K562 (cell line): ENCODE results near the gene GAB2. TPM values are rescaled to one million over a fixed set of nuclear protein-coding genes. Genes with fewer than 3 reads are reported as not detected.
A peak's percentile ranks its signal among the peaks of the same experiment; 100 is the strongest.

ENCODE experiments used
- ATAC-seq: fragments of 200-7000 bp; cut with Tn5 transposase; 3 replicates; pipeline ENCODE4 v1.9.1; 2020; ENCODE audit warnings: moderate library complexity
- BruUV-seq: library from RNA; stranded (reverse); fragments of 400-500 nt; replicated peaks from 2 replicates; lab custom pipeline; 2021; lab: Mats Ljungman, UMichigan
- CTCF ChIA-PET: fragments of 300-600 bp; formaldehyde crosslinking; extraction: SDS; loops from one replicate; lab custom pipeline; 2021; ENCODE audit warnings: low intra/inter-chr PET ratio; lab: Yijun Ruan, JAX
- POLR2A ChIA-PET: fragments of 300-600, 350-650 bp; sonication (Branson Sonifier 250); formaldehyde crosslinking; extraction: SDS; loops from one replicate; lab custom pipeline; 2021; ENCODE audit warnings: antibody characterized with exemption, inconsistent platforms; lab: Yijun Ruan, JAX
- DNase-seq, 4 experiments: peaks; one replicate each; pipeline versions ENCODE4 v3.0.0 to v3.0.0-alpha.2; 2011 to 2018; ENCODE audit warnings: low spot score in 3 of 4, mixed read lengths in 3 of 4; ENCODE audit errors: extremely low read depth in 1 of 4
- FAIRE-seq: peaks from 2 replicates; lab custom pipeline; 2011; peaks lifted over from hg19 to GRCh38; lab: Jason Lieb, UNC
- H2AFZ ChIP-seq: 2 replicates; pipeline ENCODE4 v1.6.0; 2011; ENCODE audit warnings: low read depth, low read length, control low read depth, inconsistent platforms
- H3K27ac ChIP-seq: fragments of 200-600 bp; 3 replicates; pipeline ENCODE4 v1.8.0; 2011; ENCODE audit warnings: low read depth, mild to moderate bottlenecking, control low read depth, inconsistent platforms, low read length, moderate library complexity, mixed read lengths; ENCODE audit errors: extremely low read depth
- H3K27me3 ChIP-seq, 2 experiments: fragments of 300-600 bp in 1 of 2; 2 replicates in 1 of 2; 3 replicates in 1 of 2; pipeline versions ENCODE4 v1.6.0 to v1.8.0; 2011; ENCODE audit warnings: inconsistent platforms in 2 of 2, low read length in 2 of 2, mild to moderate bottlenecking in 1 of 2, mixed read lengths in 1 of 2, moderate library complexity in 1 of 2; ENCODE audit not compliant: control insufficient read depth in 2 of 2, insufficient read depth in 2 of 2
- H3K36me3 ChIP-seq: fragments of 300-600 bp; 3 replicates; pipeline ENCODE4 v1.8.0; 2011; ENCODE audit warnings: mild to moderate bottlenecking, low read length, inconsistent platforms; ENCODE audit not compliant: control insufficient read depth, insufficient read depth
- H3K4me1 ChIP-seq, 2 experiments: fragments of 200-600 bp in 1 of 2; replicated peaks in 1 of 2; 2 replicates in 1 of 2; 3 replicates in 1 of 2; pipeline versions ENCODE4 v1.5.1 to v1.8.0; 2011; ENCODE audit warnings: inconsistent platforms in 2 of 2, low read length in 2 of 2, mild to moderate bottlenecking in 1 of 2, mixed read lengths in 1 of 2, moderate library complexity in 1 of 2; ENCODE audit not compliant: control insufficient read depth in 2 of 2, insufficient read depth in 2 of 2
- H3K4me2 ChIP-seq: 2 replicates; pipeline ENCODE4 v1.6.1; 2011; ENCODE audit warnings: low read length, control low read depth, inconsistent platforms, mixed read lengths; ENCODE audit not compliant: insufficient read depth
- H3K4me3 ChIP-seq: fragments of 200-600 bp; sonication (generic), shearing (Covaris generic); 2 replicates; pipeline ENCODE4 v1.5.1; 2016; ENCODE audit warnings: control low read depth, inconsistent platforms
- H3K79me2 ChIP-seq: fragments of 200-600 bp; 3 replicates; pipeline ENCODE4 v1.8.0; 2011; ENCODE audit warnings: low read length, inconsistent platforms; ENCODE audit not compliant: control insufficient read depth, insufficient read depth
- H3K9ac ChIP-seq, 2 experiments: 2 replicates each; pipeline versions ENCODE4 v1.6.0 to v1.6.1; 2011; ENCODE audit warnings: low read depth in 2 of 2, low read length in 2 of 2, control low read depth in 1 of 2, inconsistent platforms in 1 of 2, mild to moderate bottlenecking in 1 of 2, mixed read lengths in 1 of 2; ENCODE audit not compliant: insufficient read depth in 1 of 2
- H3K9me1 ChIP-seq: one replicate; pipeline ENCODE4 v1.6.0; 2011; ENCODE audit warnings: inconsistent platforms, mild to moderate bottlenecking, low read length, moderate library complexity; ENCODE audit not compliant: control insufficient read depth, insufficient read depth
- H3K9me3 ChIP-seq: replicated peaks from 2 replicates; pipeline ENCODE4 v1.5.1; 2011; ENCODE audit warnings: low read depth, low read length, inconsistent platforms; ENCODE audit not compliant: control insufficient read depth, insufficient read depth
- H4K20me1 ChIP-seq: replicated peaks from 2 replicates; pipeline ENCODE4 v1.6.1; 2011; ENCODE audit warnings: low read length, inconsistent platforms, mixed read lengths; ENCODE audit not compliant: control insufficient read depth, insufficient read depth
- ATF7 ChIP-seq: fragments of 450-650 bp; IDR thresholded peaks from 2 replicates; pipeline ENCODE4 v1.7.1; 2014; ENCODE audit warnings: mild to moderate bottlenecking, moderate library complexity
- GATA2 ChIP-seq: sonication (generic); formaldehyde crosslinking; IDR thresholded peaks from 2 replicates; pipeline ENCODE4 v1.4.0; 2020; ENCODE audit warnings: mild to moderate bottlenecking, missing genetic modification reagents
- NFIX ChIP-seq: fragments of 250-450 bp; sonication (Bioruptor Pico); IDR thresholded peaks from 2 replicates; pipeline ENCODE4 v1.4.0; 2020; ENCODE audit warnings: low read depth, mild to moderate bottlenecking, moderate library complexity
- NR4A1 ChIP-seq, 2 experiments: fragments of 250-450 bp in 1 of 2; fragments of 450-650 bp in 1 of 2; sonication (Bioruptor Pico) in 1 of 2; IDR thresholded peaks; 2 replicates each; pipeline versions ENCODE4 v1.4.0 to v1.6.1; 2016 to 2020; ENCODE audit warnings: mild to moderate bottlenecking in 2 of 2, missing compliant biosample characterization in 1 of 2, missing genetic modification characterization in 1 of 2, moderate library complexity in 1 of 2
- OTX1 ChIP-seq: fragments of 450-650 bp; formaldehyde crosslinking; IDR thresholded peaks from 2 replicates; pipeline ENCODE4 v1.4.0; 2022; ENCODE audit warnings: mild to moderate bottlenecking
- POLR2G ChIP-seq: fragments of 200-400 bp; formaldehyde crosslinking; IDR thresholded peaks from 2 replicates; pipeline ENCODE4 v1.6.1; 2017; ENCODE audit warnings: low read depth, mild to moderate bottlenecking, antibody characterized with exemption, low read length, moderate library complexity
- SMAD4 ChIP-seq: fragments of 250-450 bp; sonication (Bioruptor Pico); conservative IDR thresholded peaks from 2 replicates; pipeline ENCODE4 v1.8.0; 2021; ENCODE audit warnings: inconsistent platforms, mild to moderate bottlenecking, moderate library complexity
- SRSF3 ChIP-seq: fragments of 200-400 bp; formaldehyde crosslinking; IDR thresholded peaks from 2 replicates; pipeline ENCODE4 v1.6.1; 2016; ENCODE audit warnings: mild to moderate bottlenecking, low read length, moderate library complexity; ENCODE audit not compliant: insufficient read depth
- YY1 ChIP-seq, 3 experiments: IDR thresholded peaks; 2 replicates each; pipeline ENCODE4 v1.6.1; 2011; ENCODE audit warnings: low read length in 2 of 3, mild to moderate bottlenecking in 2 of 3, moderate library complexity in 2 of 3, borderline replicate concordance in 1 of 3, control low read depth in 1 of 3, low read depth in 1 of 3; ENCODE audit not compliant: insufficient read depth in 3 of 3, insufficient replicate concordance in 2 of 3, control insufficient read depth in 1 of 3, insufficient read length in 1 of 3; ENCODE audit errors: extremely low read depth in 1 of 3
- ZNF589 ChIP-seq: fragments of 200-800 bp; sonication (Bioruptor generic); IDR thresholded peaks from 2 replicates; pipeline ENCODE4 v1.6.1; 2016; ENCODE audit warnings: low read depth, missing genetic modification characterization, missing compliant biosample characterization
- ZNF696 ChIP-seq: fragments of 250-450 bp; sonication (Bioruptor Pico); conservative IDR thresholded peaks from 2 replicates; pipeline ENCODE4 v1.4.0; 2020; ENCODE audit warnings: mild to moderate bottlenecking, moderate library complexity
- WGBS: fragments of 100-300 bp; shearing (Covaris generic); methylation state at CpG from one replicate; pipeline ENCODE4 v1.1.6; 2016; ENCODE audit warnings: low coverage, mixed read lengths; ENCODE audit not compliant: insufficient coverage; ENCODE audit errors: missing lambda C conversion rate; 5-methylcytosine and 5-hydroxymethylcytosine counted together
- in situ Hi-C: fragments of 300-500 bp; cut with MboI; formaldehyde crosslinking; loops from 4 replicates; pipeline ENCODE4 v1.15.0; 2018; ENCODE audit warnings: inconsistent platforms, mixed read lengths
- intact Hi-C: fragments of 100-400 bp; cut with micrococcal nuclease; formaldehyde crosslinking; loops from 2 replicates; pipeline ENCODE4 v1.14.2; 2022
- polyA plus RNA-seq, 8 experiments: library from polyadenylated mRNA; depleted of rRNA in 4 of 8; stranded (reverse) in 5 of 8; unstranded in 3 of 8; fragments of >200 nt; fragmentation: Nextera tagmentation in 2 of 8; fragmentation: Illumina TruSeq in 1 of 8; extraction: Ambion mirVana in 2 of 8; extraction: Trizol in 1 of 8; gene quantifications; 2 replicates each; pipeline versions ENCODE4 v1.2.1 to v1.2.3, GENCODE V29; 2011 to 2014; ENCODE audit warnings: inconsistent platforms in 1 of 8, missing spikeins in 1 of 8
- total RNA-seq, 7 experiments: library from RNA; depleted of rRNA in 6 of 7; stranded (reverse); fragments of >200 nt in 6 of 7; fragmentation: Illumina TruSeq in 2 of 7; extraction: Trizol in 2 of 7; gene quantifications; 2 replicates each; pipeline versions ENCODE4 v1.2.1 to v1.2.3, GENCODE V29; 2011 to 2021; ENCODE audit warnings: low replicate concordance in 1 of 7
- TF ChIP-seq, protein P1 (sequence below), 2 experiments: fragments of 450-650 bp in 1 of 2; sonication (generic) in 1 of 2; formaldehyde crosslinking in 1 of 2; IDR thresholded peaks in 1 of 2; conservative IDR thresholded peaks in 1 of 2; 2 replicates each; pipeline versions ENCODE4 v1.6.1 to v1.8.1; 2016 to 2023; ENCODE audit warnings: mild to moderate bottlenecking in 2 of 2, moderate library complexity in 2 of 2, inconsistent platforms in 1 of 2, missing genetic modification reagents in 1 of 2
- TF ChIP-seq, protein P2 (sequence below): fragments of 450-650 bp; IDR thresholded peaks from 2 replicates; pipeline ENCODE4 v1.6.1; 2016; ENCODE audit warnings: antibody characterized with exemption

GAB2 gene
- total and polyA plus RNA-seq, 9 of the 15 experiments (the other 6 are each of a cell fraction or from before 2014, with no cell fraction given): 2.3 to 35.2 (median 16.1) TPM

DNA sequence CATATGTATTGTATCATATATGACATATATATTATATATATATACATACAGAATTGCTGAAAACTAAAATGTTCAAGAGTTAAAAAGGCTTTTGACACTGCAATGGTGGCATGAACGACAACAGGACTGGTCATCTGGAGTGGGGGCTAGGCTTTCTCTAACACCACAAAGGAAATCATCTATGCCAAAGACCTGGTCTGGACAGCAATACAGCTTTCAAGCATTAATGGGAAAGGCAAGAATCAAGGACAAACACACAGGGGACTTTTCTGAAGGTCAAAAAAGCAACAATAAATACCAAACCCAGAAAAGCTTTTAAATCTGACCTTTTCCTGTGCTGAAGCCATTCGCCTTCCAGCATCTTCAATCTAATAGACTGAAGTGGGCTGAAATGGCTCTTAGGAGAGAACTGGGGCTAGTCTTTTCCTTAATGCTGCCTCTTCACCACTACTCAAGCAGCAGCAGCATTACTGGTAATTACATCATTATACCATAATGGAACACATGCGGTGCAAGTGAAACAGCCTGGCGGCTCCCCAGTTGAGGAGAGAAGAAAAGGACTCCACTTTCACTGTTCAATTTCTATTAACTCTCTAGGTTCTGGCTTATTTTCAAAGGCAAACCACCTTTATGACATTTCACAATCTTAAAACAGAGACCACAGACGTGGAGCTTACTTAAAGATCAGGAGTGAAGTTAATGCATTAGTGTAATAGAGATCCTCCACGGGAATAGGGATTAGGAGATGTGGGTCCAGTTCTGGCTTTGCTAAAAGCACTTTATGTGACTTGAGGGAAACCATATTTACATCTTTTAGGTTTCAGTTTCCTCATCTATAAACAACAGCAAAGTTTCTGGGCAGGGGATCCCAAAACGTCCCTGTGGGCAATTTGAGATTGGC lies 63.0 kb downstream of the GAB2 start (continued):
- TF ChIP-seq OTX1 (CRISPR knock-in tag) (no peak), SMAD4 (CRISPR knock-in tag) (peak; percentile 72), NFIX (CRISPR knock-in tag) (no peak), SRSF3 (no peak), ZNF589 (CRISPR knock-in tag) (peak; percentile 82)
- TF ChIP-seq, all 486 proteins: peak for 62

DNA sequence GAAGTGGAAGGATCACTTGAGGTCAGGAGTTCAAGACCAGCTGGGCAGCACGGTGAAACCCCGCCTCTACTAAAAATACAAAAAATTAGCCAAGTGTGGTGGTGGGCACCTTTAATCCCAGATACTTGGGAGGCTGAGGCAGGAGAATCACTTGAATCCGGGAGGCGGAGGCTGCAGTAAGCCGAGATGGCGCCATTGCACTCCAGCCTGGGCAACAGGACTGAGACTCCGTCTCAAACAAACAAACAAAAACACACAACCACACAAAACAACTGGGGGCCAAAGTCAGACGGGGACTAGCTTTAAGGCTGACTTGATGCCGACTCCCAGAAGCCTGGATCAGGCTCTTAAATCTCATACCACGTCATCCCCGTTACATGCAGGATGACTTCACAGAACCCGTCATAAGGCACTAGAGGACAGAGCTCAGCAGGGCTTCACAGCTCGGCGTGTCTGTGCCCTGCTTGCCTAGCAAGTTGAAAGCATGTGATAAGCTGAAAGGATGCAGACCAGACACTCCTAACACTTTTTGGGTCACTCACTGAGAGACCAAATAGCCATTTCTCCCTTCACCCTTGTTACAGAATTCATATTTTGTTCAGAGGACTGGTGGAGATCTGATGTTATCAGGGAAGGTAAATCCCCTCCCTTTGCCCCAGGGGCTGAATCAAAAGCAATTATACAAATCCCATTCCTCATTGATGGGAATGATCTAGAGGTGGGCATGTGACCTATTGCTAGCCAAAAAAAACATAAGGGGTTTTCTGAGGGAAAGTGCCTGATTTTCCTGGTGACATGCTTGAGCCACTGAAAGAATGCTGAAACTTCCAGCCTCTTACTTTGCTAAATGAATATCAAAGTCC lies 65.4 kb downstream of the GAB2 start:
- intact Hi-C loops (loop anchor here (2.0 kb wide), 1 partner anchor 63 kb away; no protein-coding TSS in a partner anchor), in situ Hi-C loops (no loop called here)
- DNase-seq (peak; percentile 21 to 84 (median 38)), ATAC-seq (peak; percentile 54), FAIRE-seq (peak; percentile 78)
- H3K9ac ChIP-seq: peak overlapping the region; percentile 1 to 59; a peak in 1 of 4 replicates
- no peaks in the 10 kb centered on the region for H4K20me1 ChIP-seq
- no peaks in the 10 kb centered on the region for H3K9me3 ChIP-seq
- H3K4me1 ChIP-seq: peaks cover 13 to 75% of the 10 kb centered on the region in 2 experiments
- no peak overlapping the region for H3K4me3 ChIP-seq
- H2AFZ ChIP-seq: no peak overlapping the region; the same call in 1 of the 2 replicates
- peak overlapping the region; percentile 84; the same call in 1 of the 3 replicates for H3K27ac ChIP-seq
- WGBS: 33% methylated on average over 14 of the region's 14 CpGs
- ChIA-PET POLR2A (interaction anchor here (0.7 to 5.3 kb wide), 11 partner anchors 7 to 133 kb away, joined by 3 to 30 read pairs (median 4); no protein-coding TSS in a partner anchor), CTCF (no interaction called here)
- BruUV-seq: no TSS peak
- no peaks in the 10 kb centered on the region for H3K27me3 ChIP-seq
- peaks cover 94% of the 10 kb centered on the region for H3K79me2 ChIP-seq
- H3K9me1 ChIP-seq: no peaks in the 10 kb centered on the region
- H3K36me3 ChIP-seq: no peaks in the 10 kb centered on the region
- peak overlapping the region; percentile 42; the same call in 1 of the 2 replicates for H3K4me2 ChIP-seq
- peak in 1 of 3 experiments; percentile 15 for TF ChIP-seq YY1 (IDR thresholded peaks at IDR 0.05; ENCODE audit: borderline replicate concordance in 1 of 3, control insufficient read depth in 1 of 3, extremely low read depth in 1 of 3, insufficient read depth in 3 of 3, insufficient read length in 1 of 3, insufficient replicate concordance in 2 of 3, low read depth in 1 of 3, low read length in 2 of 3)
- TF ChIP-seq, protein P1, sequence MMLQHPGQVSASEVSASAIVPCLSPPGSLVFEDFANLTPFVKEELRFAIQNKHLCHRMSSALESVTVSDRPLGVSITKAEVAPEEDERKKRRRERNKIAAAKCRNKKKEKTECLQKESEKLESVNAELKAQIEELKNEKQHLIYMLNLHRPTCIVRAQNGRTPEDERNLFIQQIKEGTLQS (IDR thresholded peaks at IDR 0.05): peak; percentile 80
- TF ChIP-seq, protein P1 (CRISPR knock-in tag; conservative IDR thresholded peaks at IDR 0.05): no peak
- peak; percentile 88 for TF ChIP-seq ATF7
- TF ChIP-seq ZNF696: no peak
- TF ChIP-seq NR4A1 (CRISPR knock-in tag; IDR thresholded peaks at IDR 0.05): no peak
- TF ChIP-seq NR4A1 (tag; IDR thresholded peaks at IDR 0.05): no peak
- no peak for TF ChIP-seq GATA2 (CRISPR knock-in tag)
- TF ChIP-seq POLR2G: no peak
- TF ChIP-seq, protein P2, sequence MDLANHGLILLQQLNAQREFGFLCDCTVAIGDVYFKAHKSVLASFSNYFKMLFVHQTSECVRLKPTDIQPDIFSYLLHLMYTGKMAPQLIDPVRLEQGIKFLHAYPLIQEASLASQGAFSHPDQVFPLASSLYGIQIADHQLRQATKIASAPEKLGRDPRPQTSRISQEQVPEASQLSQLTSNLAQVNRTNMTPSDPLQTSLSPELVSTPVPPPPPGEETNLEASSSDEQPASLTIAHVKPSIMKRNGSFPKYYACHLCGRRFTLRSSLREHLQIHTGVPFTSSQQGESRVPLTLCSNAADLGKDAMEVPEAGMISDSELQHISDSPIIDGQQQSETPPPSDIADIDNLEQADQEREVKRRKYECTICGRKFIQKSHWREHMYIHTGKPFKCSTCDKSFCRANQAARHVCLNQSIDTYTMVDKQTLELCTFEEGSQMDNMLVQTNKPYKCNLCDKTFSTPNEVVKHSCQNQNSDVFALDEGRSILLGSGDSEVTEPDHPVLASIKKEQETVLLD: no peak
